ENCODE results near the gene GNAL.

DNA sequence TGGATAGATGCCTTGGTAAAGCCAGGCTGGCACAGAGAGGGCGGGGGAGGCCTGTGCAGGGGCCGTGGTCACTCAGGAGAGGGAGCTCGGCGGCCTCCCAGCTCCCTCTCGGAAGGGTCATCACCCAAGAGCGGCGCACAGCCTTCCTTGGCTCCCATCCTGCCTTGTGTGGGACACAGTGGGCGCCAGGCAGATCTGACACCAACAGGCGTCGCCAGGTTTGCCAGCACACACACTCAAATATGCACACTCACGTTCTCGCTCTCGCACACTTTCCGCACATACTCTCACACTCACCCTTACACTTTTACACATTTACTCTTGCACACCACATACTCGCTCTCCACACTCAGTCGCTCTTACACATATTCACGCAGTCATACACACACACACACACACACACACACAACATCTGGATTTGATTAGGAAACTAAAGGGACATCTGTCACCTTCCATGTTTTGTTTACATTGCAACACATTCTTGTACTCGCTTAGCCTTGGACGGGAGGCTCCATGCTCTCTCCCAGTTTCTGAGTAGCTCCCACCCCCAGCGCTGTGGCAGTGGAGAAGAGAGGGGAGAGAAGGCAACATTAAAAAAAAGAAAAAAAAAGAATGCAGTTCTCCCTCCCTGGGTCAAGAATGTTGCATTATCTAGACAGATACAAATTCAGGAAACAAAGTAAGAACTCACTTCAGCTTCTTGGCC, 172.7 kb downstream of the GNAL start:
- TF ChIP-seq, protein P1, sequence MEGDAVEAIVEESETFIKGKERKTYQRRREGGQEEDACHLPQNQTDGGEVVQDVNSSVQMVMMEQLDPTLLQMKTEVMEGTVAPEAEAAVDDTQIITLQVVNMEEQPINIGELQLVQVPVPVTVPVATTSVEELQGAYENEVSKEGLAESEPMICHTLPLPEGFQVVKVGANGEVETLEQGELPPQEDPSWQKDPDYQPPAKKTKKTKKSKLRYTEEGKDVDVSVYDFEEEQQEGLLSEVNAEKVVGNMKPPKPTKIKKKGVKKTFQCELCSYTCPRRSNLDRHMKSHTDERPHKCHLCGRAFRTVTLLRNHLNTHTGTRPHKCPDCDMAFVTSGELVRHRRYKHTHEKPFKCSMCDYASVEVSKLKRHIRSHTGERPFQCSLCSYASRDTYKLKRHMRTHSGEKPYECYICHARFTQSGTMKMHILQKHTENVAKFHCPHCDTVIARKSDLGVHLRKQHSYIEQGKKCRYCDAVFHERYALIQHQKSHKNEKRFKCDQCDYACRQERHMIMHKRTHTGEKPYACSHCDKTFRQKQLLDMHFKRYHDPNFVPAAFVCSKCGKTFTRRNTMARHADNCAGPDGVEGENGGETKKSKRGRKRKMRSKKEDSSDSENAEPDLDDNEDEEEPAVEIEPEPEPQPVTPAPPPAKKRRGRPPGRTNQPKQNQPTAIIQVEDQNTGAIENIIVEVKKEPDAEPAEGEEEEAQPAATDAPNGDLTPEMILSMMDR (IDR thresholded peaks at IDR 0.05), result no peak
- TF ChIP-seq POLR2A (IDR thresholded peaks at IDR 0.05), result no peak
